Prostate gland (tissue), 2 donors: ENCODE measurements around the gene TEX14.

Experiments used
- POLR2A ChIP-seq: fragments of 450-650 bp; IDR thresholded peaks from one replicate; pipeline ENCODE4 v1.6.1; 2016; ENCODE audit warnings: antibody characterized with exemption, mild to moderate bottlenecking
- POLR2AphosphoS5 ChIP-seq: sonication (generic); formaldehyde crosslinking; IDR thresholded peaks from one replicate; pipeline ENCODE4 v1.6.1; 2017; ENCODE audit warnings: antibody characterized with exemption
- TF ChIP-seq, protein P1 (sequence below), 4 experiments: fragments of 200-600 bp in 2 of 4; fragments of 450-650 bp in 2 of 4; sonication (generic) in 2 of 4; IDR thresholded peaks; 1 replicate in 3 of 4; 2 replicates in 1 of 4; pipeline ENCODE4 v1.5.1; 2016 to 2019; ENCODE audit warnings: antibody characterized with exemption in 4 of 4, mild to moderate bottlenecking in 2 of 4, moderate library complexity in 2 of 4

GRCh38 chr17:58516644-58517377, 175.0 kb downstream of the TEX14 start:
- TF ChIP-seq POLR2A = no peak
- TF ChIP-seq, protein P1, sequence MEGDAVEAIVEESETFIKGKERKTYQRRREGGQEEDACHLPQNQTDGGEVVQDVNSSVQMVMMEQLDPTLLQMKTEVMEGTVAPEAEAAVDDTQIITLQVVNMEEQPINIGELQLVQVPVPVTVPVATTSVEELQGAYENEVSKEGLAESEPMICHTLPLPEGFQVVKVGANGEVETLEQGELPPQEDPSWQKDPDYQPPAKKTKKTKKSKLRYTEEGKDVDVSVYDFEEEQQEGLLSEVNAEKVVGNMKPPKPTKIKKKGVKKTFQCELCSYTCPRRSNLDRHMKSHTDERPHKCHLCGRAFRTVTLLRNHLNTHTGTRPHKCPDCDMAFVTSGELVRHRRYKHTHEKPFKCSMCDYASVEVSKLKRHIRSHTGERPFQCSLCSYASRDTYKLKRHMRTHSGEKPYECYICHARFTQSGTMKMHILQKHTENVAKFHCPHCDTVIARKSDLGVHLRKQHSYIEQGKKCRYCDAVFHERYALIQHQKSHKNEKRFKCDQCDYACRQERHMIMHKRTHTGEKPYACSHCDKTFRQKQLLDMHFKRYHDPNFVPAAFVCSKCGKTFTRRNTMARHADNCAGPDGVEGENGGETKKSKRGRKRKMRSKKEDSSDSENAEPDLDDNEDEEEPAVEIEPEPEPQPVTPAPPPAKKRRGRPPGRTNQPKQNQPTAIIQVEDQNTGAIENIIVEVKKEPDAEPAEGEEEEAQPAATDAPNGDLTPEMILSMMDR (IDR thresholded peaks at IDR 0.05) = no peak
- no peak for TF ChIP-seq POLR2AphosphoS5
